ENCODE results near the gene YEATS4.

The YEATS4 gene

GRCh38 chr12:69396963-69397362 lies 37.4 kb downstream of the YEATS4 start:
- DNase-seq: no peak

- DNase-seq: no peak
These were observed 38.4 kb downstream of the YEATS4 start for GRCh38 chr12:69397978-69398377.

- DNase-seq: no peak
These were observed 42.4 kb downstream of the YEATS4 start for GRCh38 chr12:69401940-69402339.

- DNase-seq: no peak
These were observed 45.5 kb downstream of the YEATS4 start for GRCh38 chr12:69404851-69405565.

GRCh38 chr12:69405566-69405865 lies 46.0 kb downstream of the YEATS4 start:
- DNase-seq: no peak

GRCh38 chr12:69406217-69406616 lies 46.7 kb downstream of the YEATS4 start:
- no peak for DNase-seq

- no peak for DNase-seq
These were observed 51.0 kb downstream of the YEATS4 start for GRCh38 chr12:69410571-69410970.

GRCh38 chr12:69412655-69413054 lies 53.1 kb downstream of the YEATS4 start:
- DNase-seq: no peak

- no peak for DNase-seq
These were observed 56.1 kb downstream of the YEATS4 start for GRCh38 chr12:69415471-69416275.

GRCh38 chr12:69417231-69417630 lies 57.7 kb downstream of the YEATS4 start:
- no peak for DNase-seq

GRCh38 chr12:69417741-69418167 lies 58.2 kb downstream of the YEATS4 start:
- DNase-seq: no peak

- DNase-seq: no peak
These were observed 60.2 kb downstream of the YEATS4 start for GRCh38 chr12:69419701-69420100.

GRCh38 chr12:69421548-69421947 lies 62.0 kb downstream of the YEATS4 start:
- no peak for DNase-seq

- DNase-seq: no peak
These were observed 63.7 kb downstream of the YEATS4 start for GRCh38 chr12:69423037-69423905.

- DNase-seq: no peak
These were observed 65.9 kb downstream of the YEATS4 start for GRCh38 chr12:69425417-69425816.

- no peak for DNase-seq
These were observed 69.0 kb downstream of the YEATS4 start for GRCh38 chr12:69428351-69429073.

- no peak for DNase-seq
These were observed 71.5 kb downstream of the YEATS4 start for GRCh38 chr12:69430942-69431590.

- no peak for DNase-seq
These were observed 72.2 kb downstream of the YEATS4 start for GRCh38 chr12:69431591-69432222.

GRCh38 chr12:69433653-69434052 lies 74.1 kb downstream of the YEATS4 start:
- DNase-seq: no peak

- DNase-seq: no peak
These were observed 76.1 kb downstream of the YEATS4 start for GRCh38 chr12:69435644-69436043.

GRCh38 chr12:69437073-69437472 lies 77.5 kb downstream of the YEATS4 start:
- no peak for DNase-seq

GRCh38 chr12:69438539-69438938 lies 79.0 kb downstream of the YEATS4 start:
- DNase-seq: no peak

Data from stimulated activated naive CD4-positive, alpha-beta T cell treated with Interleukin-2 at 50 U/mL for 16 hours (primary cell).